GM18511 (cell line): ENCODE measurements around the gene UAP1L1.

ENCODE experiments used
- ATAC-seq: cut with Tn5 transposase; IDR thresholded peaks from one replicate; pipeline ENCODE4 v1.9.1; 2021; ENCODE audit warnings: mild to moderate bottlenecking, moderate library complexity; ENCODE audit not compliant: unreplicated experiment

Gene UAP1L1

DNA sequence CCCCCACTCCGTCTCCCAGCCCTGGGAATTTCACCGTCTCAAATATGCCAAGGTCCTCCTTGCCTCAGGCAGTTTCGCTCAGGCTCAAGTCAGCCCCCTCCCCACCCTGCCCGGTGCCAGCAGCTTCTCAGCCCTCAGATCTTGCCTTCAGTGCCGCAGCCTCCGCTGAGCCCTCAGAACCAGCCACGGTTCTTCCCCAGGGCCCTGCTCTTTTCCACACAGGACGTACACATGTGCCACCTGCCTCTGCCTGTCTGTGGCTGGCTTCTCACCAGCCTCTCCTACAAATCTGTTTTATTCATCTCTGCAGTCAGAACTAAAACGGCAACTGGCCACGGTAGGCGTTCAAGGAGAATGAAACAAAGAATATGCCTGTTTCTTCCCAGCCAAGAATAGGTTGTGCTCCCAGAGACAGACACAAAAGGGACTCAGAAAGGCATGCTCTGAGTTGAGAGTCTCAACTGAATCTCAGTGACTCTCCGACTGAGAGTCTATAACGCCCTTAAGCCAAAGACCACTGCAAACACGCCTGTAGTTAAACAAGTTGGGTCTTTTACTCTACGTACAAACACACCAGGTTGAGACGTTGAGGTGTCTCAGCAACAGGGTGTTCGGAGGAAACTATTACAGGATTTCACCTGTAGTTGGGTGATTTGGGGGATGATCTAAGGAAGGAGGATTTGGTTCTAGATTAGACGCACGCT lies 51.0 kb downstream of the UAP1L1 start:
- ATAC-seq = no peak

DNA sequence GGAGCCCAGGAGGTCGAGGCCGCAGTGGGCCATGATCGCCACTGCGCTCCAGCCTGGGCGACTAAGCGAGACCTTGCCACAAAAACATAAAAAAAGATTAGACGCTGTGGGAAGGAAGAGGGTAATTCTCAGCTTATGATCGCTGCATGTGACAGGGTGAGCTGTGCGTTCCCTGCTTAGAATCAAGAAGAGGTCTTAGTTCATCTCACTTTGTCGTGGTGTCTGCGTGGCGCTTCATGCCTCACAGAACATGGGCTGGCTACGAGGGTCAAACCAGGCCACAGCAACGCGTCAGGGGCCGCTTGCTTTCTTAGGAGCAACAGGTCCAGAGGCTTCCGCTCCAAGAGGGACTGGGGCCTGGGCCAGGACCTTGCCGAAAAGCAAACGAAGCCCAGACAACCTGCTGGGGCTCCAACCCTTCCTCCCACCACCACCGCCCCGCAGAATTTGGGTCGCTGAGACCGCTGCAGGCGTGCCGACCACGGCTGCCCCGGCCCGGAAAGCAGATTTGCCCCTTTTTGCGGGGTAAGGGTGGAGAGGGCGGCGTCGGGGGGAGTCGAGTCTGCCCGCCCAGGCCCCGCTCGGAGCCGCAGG lies 51.6 kb downstream of the UAP1L1 start:
- ATAC-seq = no peak

DNA sequence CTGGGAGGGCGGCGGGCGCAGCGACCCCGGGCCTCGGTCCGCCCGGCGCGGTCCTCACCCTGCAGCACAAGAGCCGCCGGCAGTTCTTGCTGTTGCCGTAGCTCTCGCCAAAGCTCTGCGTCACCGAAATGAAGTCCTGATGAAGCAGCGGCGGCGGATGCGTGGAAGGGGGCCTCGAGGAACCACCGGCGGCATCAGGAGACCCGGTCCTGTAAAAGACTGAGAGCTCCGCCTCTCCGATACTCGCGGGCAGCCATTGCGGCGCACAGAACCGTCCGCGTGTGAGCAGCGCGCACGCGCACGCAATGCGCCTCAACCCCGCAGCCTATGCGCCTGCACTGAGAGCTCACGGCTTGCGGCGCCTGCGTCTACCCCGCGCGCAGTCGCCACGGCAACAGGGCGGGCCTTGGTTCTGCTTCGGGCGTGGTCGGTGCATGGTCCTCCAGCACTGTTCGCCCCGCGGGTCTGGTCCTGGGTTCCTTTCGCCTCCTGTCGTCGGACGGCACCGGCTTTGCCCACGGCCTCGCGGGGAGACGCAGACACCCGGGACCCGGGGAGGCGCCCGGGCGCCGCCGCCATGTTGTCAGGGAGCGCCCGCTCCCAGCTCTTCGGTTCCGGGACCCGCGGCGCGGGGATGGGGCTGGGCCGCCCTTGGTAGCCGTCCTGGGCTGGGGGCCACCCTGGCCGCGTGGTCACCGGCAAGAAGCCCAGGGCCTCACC lies 52.3 kb downstream of the UAP1L1 start:
- ATAC-seq = peak; percentile 85

DNA sequence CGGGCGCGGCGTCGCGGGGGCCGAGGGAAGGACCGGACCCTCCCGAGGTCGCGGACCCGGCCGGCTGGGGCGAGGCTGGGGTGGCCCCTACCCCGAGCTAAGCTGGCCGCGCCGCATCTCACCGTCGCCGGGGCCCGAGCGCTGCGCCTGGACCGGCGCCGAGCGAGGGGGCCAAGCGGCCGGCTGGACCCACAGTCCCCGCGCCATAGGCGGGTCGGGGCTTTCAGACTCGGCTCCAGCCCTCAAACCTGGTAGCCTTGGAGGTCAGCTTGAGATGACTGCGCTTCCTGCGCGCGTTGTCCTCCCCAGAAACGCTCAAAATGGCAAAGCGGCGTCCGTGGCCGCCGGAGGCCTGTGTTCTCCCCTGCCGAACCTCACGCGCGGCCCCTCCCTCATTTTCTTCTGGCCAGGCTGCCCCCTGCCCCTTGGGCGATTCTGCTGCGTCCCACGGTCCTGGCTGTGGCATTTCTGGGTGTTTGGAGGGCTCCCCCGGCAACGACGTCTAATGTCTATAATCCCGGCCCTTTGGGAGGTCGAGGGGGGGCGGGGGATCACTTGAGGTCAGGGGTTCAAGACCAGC lies 52.9 kb downstream of the UAP1L1 start:
- ATAC-seq = peak; percentile 34
